Measurements from ENCODE around the gene MCF2L. TPM values are rescaled to one million over a fixed set of nuclear protein-coding genes. Genes with fewer than 3 reads are reported as not detected.

Gene MCF2L
- total RNA-seq, 6 experiments from 2014 or later = 9.6 to 18.4 (median 11.7) TPM

GRCh38 chr13:113066746-113067145 lies 97.7 kb downstream of the MCF2L start:
- intact Hi-C loops (cut with DNase I) = no loop called here
- Histone ChIP-seq H3K27me3 (no peaks in the 10 kb centered on the region), H3K27ac (no peak overlapping the region), H3K36me3 (peaks cover 0 to 8% (median 0%) of the 10 kb centered on the region in 4 donors), H3K9me3 (no peaks in the 10 kb centered on the region), H3K4me1 (no peaks in the 10 kb centered on the region), H3K4me3 (no peak overlapping the region)
- WGBS (ENCODE audit: insufficient coverage, low coverage, low lambda C conversion rate, missing lambda C conversion rate) = 96% methylated on average over 4 of the region's 19 CpGs
- TF ChIP-seq CTCF (IDR thresholded peaks at IDR 0.05) (no peak), POLR2A (IDR thresholded peaks at IDR 0.05) (no peak)
- ATAC-seq (peak in 1 of 4 donors; percentile 9), DNase-seq (no peak)

- DNase-seq (no peak), ATAC-seq (no peak)
- 92% methylated on average over 13 of the region's 41 CpGs for WGBS (ENCODE audit: insufficient coverage, low coverage, low lambda C conversion rate, missing lambda C conversion rate)
- no peak overlapping the region for H3K27ac ChIP-seq
- no peaks in the 10 kb centered on the region for H3K9me3 ChIP-seq
- intact Hi-C loops (cut with DNase I) = no loop called here
- H3K27me3 ChIP-seq = no peaks in the 10 kb centered on the region
- no peak for TF ChIP-seq CTCF (IDR thresholded peaks at IDR 0.05)
- no peak for TF ChIP-seq POLR2A (IDR thresholded peaks at IDR 0.05)
- peaks cover 0 to 8% (median 0%) of the 10 kb centered on the region in 4 donors for H3K36me3 ChIP-seq
- H3K4me1 ChIP-seq = no peaks in the 10 kb centered on the region
- no peak overlapping the region for H3K4me3 ChIP-seq
These were observed 101.1 kb downstream of the MCF2L start for GRCh38 chr13:113069861-113070805.

GRCh38 chr13:113070855-113071254 lies 101.8 kb downstream of the MCF2L start:
- Histone ChIP-seq H3K4me3 (no peak overlapping the region), H3K27me3 (no peaks in the 10 kb centered on the region), H3K4me1 (no peaks in the 10 kb centered on the region), H3K36me3 (peaks cover 0 to 14% (median 0%) of the 10 kb centered on the region in 4 donors), H3K27ac (no peak overlapping the region), H3K9me3 (no peaks in the 10 kb centered on the region)
- intact Hi-C loops (cut with DNase I) = no loop called here
- WGBS (ENCODE audit: insufficient coverage, low coverage, low lambda C conversion rate, missing lambda C conversion rate) = 92% methylated on average over 5 of the region's 8 CpGs
- DNase-seq (no peak), ATAC-seq (no peak)
- no peak for TF ChIP-seq CTCF (IDR thresholded peaks at IDR 0.05)
- TF ChIP-seq POLR2A (IDR thresholded peaks at IDR 0.05) = no peak

GRCh38 chr13:113072376-113072775 lies 103.4 kb downstream of the MCF2L start:
- H3K4me1 ChIP-seq = no peaks in the 10 kb centered on the region
- DNase-seq = no peak

More at GRCh38 chr13:113072376-113072775, 103.4 kb downstream of the MCF2L start:
- 72% methylated on average over 3 of the region's 3 CpGs for WGBS (ENCODE audit: insufficient coverage, low coverage, low lambda C conversion rate, missing lambda C conversion rate)
- Histone ChIP-seq H3K27me3 (no peaks in the 10 kb centered on the region), H3K9me3 (no peaks in the 10 kb centered on the region), H3K27ac (no peak overlapping the region), H3K36me3 (peaks cover 0 to 15% (median 3%) of the 10 kb centered on the region in 4 donors), H3K4me3 (no peak overlapping the region)
- ATAC-seq = no peak
- intact Hi-C loops (cut with DNase I) = no loop called here
- TF ChIP-seq CTCF (IDR thresholded peaks at IDR 0.05) (no peak), POLR2A (IDR thresholded peaks at IDR 0.05) (no peak)
